Motor neuron (in vitro differentiated cells): ENCODE results near the gene PYROXD2. TPM values are rescaled to one million over a fixed set of nuclear protein-coding genes. Genes with fewer than 3 reads are reported as not detected.
A peak's percentile ranks its signal among the peaks of the same experiment; 100 is the strongest.

ENCODE experiments used
- ATAC-seq, 8 experiments: fragments of 200-7000 bp; cut with Tn5 transposase; replicated peaks in 6 of 8; 2 replicates each; pipeline ENCODE4 v1.8.0; 2021; ENCODE audit warnings: mild to moderate bottlenecking in 8 of 8, moderate library complexity in 8 of 8
- H3K27ac ChIP-seq, 2 donors: fragments of 250-450 bp; sonication (Bioruptor Pico); 2 replicates each; pipeline ENCODE4 v1.9.0; 2021; ENCODE audit warnings: antibody characterized with exemption in 2 of 2, mild to moderate bottlenecking in 2 of 2, moderate library complexity in 1 of 2
- H3K4me1 ChIP-seq, 2 donors: fragments of 250-450 bp; sonication (Bioruptor Pico); replicated peaks in 1 of 2; 2 replicates each; pipeline ENCODE4 v1.6.1; 2021; ENCODE audit warnings: antibody characterized with exemption in 2 of 2, mild to moderate bottlenecking in 2 of 2, moderate library complexity in 1 of 2
- H3K4me3 ChIP-seq, 5 donors: fragments of 250-450 bp; sonication (Bioruptor Pico); 2 replicates each; pipeline ENCODE4 v1.9.0; 2021; ENCODE audit warnings: antibody characterized with exemption in 5 of 5, mild to moderate bottlenecking in 5 of 5, moderate library complexity in 4 of 5
- WGBS, 10 experiments: fragments of 450-650 bp; shearing (Covaris generic); methylation state at CpG; one replicate each; pipeline ENCODE4 v1.0.0; 2022; 5-methylcytosine and 5-hydroxymethylcytosine counted together
- in situ Hi-C, 9 experiments: fragments of 400-800 bp; cut with MboI; loops; one replicate each; pipeline ENCODE4 v1.15.0; 2021; ENCODE audit warnings: low sequenced_read_pairs in 9 of 9, low pct_unique_long_range_greater_than_20kb in 2 of 9; ENCODE audit not compliant: unreplicated experiment in 9 of 9
- total RNA-seq, 8 experiments: library from RNA; unstranded; fragments of 300-600 nt; gene quantifications; 2 replicates each; pipeline versions ENCODE4 v1.2.3 to v1.2.4, GENCODE V29; 2022

Gene PYROXD2
- total RNA-seq = 10 to 100 TPM in 4 of 8 experiments, 1 to 10 TPM in 4; 2.7 to 34.6 (median 7.6) TPM

GRCh38 chr10:98414932-98415730 is at the start of gene PYROXD2:
PYROXD2 (minus strand) TSS chr10:98415182; CDS start chr10:98415135, 47 bp downstream.
- Histone ChIP-seq H3K4me1 (peaks cover 10 to 15% of the 10 kb centered on the region in 2 donors), H3K4me3 (peak within 1 kb of the TSS; percentile 20 to 42 (median 25)), H3K27ac (peak within 1 kb of the TSS; percentile 40 to 72)
- WGBS, 10 experiments = 14 to 96% (median 36%) methylated on average over 1 to 13 of the region's 25 CpGs; no CpG with 5 or more reads in 4 of the 10 experiments
- peak; percentile 92 to 99 (median 98) for ATAC-seq
- in situ Hi-C loops = no loop called here

- no peak for ATAC-seq
- in situ Hi-C loops = loop anchor here in 5 of 9 experiments (10.0 to 25.0 kb wide), 2 partner anchors 773 to 781 kb away; partner anchors contain the start of gene HPSE2 (in 4 of the 5)
Observed at GRCh38 chr10:98463976-98464754, 49.2 kb upstream of the PYROXD2 start.

GRCh38 chr10:98463016-98463415 is 48.0 kb upstream of the PYROXD2 start:
- Histone ChIP-seq H3K27ac (no peak overlapping the region), H3K4me1 (peaks cover 23 to 24% of the 10 kb centered on the region in 2 donors)
- in situ Hi-C loops = loop anchor here in 5 of 9 experiments (10.0 to 25.0 kb wide), 2 partner anchors 774 to 782 kb away; partner anchors contain the start of gene HPSE2 (in 4 of the 5)

More at GRCh38 chr10:98463976-98464754, 49.2 kb upstream of the PYROXD2 start:
- H3K27ac ChIP-seq = no peak overlapping the region
- H3K4me3 ChIP-seq = no peak overlapping the region
- WGBS, 10 experiments = 56 to 100% (median 74%) methylated on average over 1 to 6 of the region's 8 CpGs; no CpG with 5 or more reads in 1 of the 10 experiments
- H3K4me1 ChIP-seq = peaks cover 16 to 18% of the 10 kb centered on the region in 2 donors

GRCh38 chr10:98461500-98461842 is 46.5 kb upstream of the PYROXD2 start:
- no peak overlapping the region for H3K4me3 ChIP-seq
- peaks cover 19 to 26% of the 10 kb centered on the region in 2 donors for H3K4me1 ChIP-seq
- peak overlapping the region in 1 of 2 donors; percentile 67 for H3K27ac ChIP-seq
- ATAC-seq = no peak
- WGBS, 10 experiments = 56 to 100% (median 92%) methylated on average over 1 to 3 of the region's 3 CpGs; no CpG with 5 or more reads in 3 of the 10 experiments
- in situ Hi-C loops = loop anchor here in 5 of 9 experiments (10.0 to 25.0 kb wide), 2 partner anchors 776 to 783 kb away; partner anchors contain the start of gene HPSE2 (in 4 of the 5)

More at GRCh38 chr10:98463016-98463415, 48.0 kb upstream of the PYROXD2 start:
- no peak for ATAC-seq
- 40 to 100% (median 90%) methylated on average over 1 to 6 of the region's 6 CpGs; no CpG with 5 or more reads in 1 of the 10 experiments for WGBS, 10 experiments
- no peak overlapping the region for H3K4me3 ChIP-seq

- in situ Hi-C loops = loop anchor here in 5 of 9 experiments (10.0 to 25.0 kb wide), 2 partner anchors 776 to 784 kb away; partner anchors contain the start of gene HPSE2 (in 4 of the 5)
- 0 to 100% (median 46%) methylated on average over 1 to 3 of the region's 3 CpGs; no CpG with 5 or more reads in 2 of the 10 experiments for WGBS, 10 experiments
Observed at GRCh38 chr10:98460837-98461499, 46.0 kb upstream of the PYROXD2 start.

GRCh38 chr10:98458809-98459784 is 44.1 kb upstream of the PYROXD2 start:
- 20 to 95% (median 76%) methylated on average over 1 to 13 of the region's 15 CpGs; no CpG with 5 or more reads in 1 of the 10 experiments for WGBS, 10 experiments
- ATAC-seq = peak in 3 of 8 experiments; percentile 4 to 63 (median 59)
- Histone ChIP-seq H3K4me1 (peaks cover 19 to 27% of the 10 kb centered on the region in 2 donors), H3K27ac (no peak overlapping the region), H3K4me3 (no peak overlapping the region)
- in situ Hi-C loops = loop anchor here in 4 of 9 experiments (25.0 kb wide), 1 partner anchor 778 kb away; the partner anchor contains the start of gene HPSE2 (in 4 of the 4)

More at GRCh38 chr10:98460837-98461499, 46.0 kb upstream of the PYROXD2 start:
- ATAC-seq = peak; percentile 88 to 98 (median 94)
- H3K27ac ChIP-seq = peak overlapping the region; percentile 56 to 67
- no peak overlapping the region for H3K4me3 ChIP-seq
- peaks cover 19 to 27% of the 10 kb centered on the region in 2 donors for H3K4me1 ChIP-seq

GRCh38 chr10:98457721-98458120 is 42.7 kb upstream of the PYROXD2 start:
- WGBS, 10 experiments = 21 to 100% (median 64%) methylated on average over 1 to 6 of the region's 8 CpGs; no CpG with 5 or more reads in 2 of the 10 experiments
- no peak for ATAC-seq
- Histone ChIP-seq H3K4me3 (no peak overlapping the region), H3K27ac (no peak overlapping the region), H3K4me1 (peaks cover 19 to 27% of the 10 kb centered on the region in 2 donors)
- in situ Hi-C loops = loop anchor here in 4 of 9 experiments (25.0 kb wide), 1 partner anchor 780 kb away; the partner anchor contains the start of gene HPSE2 (in 4 of the 4)

GRCh38 chr10:98456686-98457482 is 41.9 kb upstream of the PYROXD2 start:
- Histone ChIP-seq H3K4me3 (no peak overlapping the region), H3K4me1 (peaks cover 19 to 27% of the 10 kb centered on the region in 2 donors), H3K27ac (no peak overlapping the region)
- no peak for ATAC-seq
- 27 to 76% (median 60%) methylated on average over 2 to 11 of the region's 12 CpGs for WGBS, 10 experiments
- in situ Hi-C loops = loop anchor here in 4 of 9 experiments (25.0 kb wide), 1 partner anchor 780 kb away; the partner anchor contains the start of gene HPSE2 (in 4 of the 4)

GRCh38 chr10:98456043-98456570 is 41.1 kb upstream of the PYROXD2 start:
- no peak overlapping the region for H3K4me3 ChIP-seq
- no peak for ATAC-seq
- peaks cover 15 to 22% of the 10 kb centered on the region in 2 donors for H3K4me1 ChIP-seq
- WGBS, 10 experiments = 90% methylated on average over 2 to 3 of the region's 4 CpGs; no CpG with 5 or more reads in 8 of the 10 experiments
- in situ Hi-C loops = loop anchor here in 4 of 9 experiments (25.0 kb wide), 1 partner anchor 781 kb away; the partner anchor contains the start of gene HPSE2 (in 4 of the 4)
- no peak overlapping the region for H3K27ac ChIP-seq

- H3K27ac ChIP-seq = no peak overlapping the region
- H3K4me1 ChIP-seq = peaks cover 5 to 7% of the 10 kb centered on the region in 2 donors
- in situ Hi-C loops = loop anchor here in 4 of 9 experiments (25.0 kb wide), 1 partner anchor 784 kb away; the partner anchor contains the start of gene HPSE2 (in 4 of the 4)
- no peak overlapping the region for H3K4me3 ChIP-seq
- no peak for ATAC-seq
- WGBS, 10 experiments = 40 to 100% (median 89%) methylated on average over 1 to 2 of the region's 2 CpGs
Observed at GRCh38 chr10:98453729-98454128, 38.7 kb upstream of the PYROXD2 start.
